HG02759 (cell line): Measurements from ENCODE around the gene PDILT.

Source experiments
- ATAC-seq: cut with Tn5 transposase; IDR thresholded peaks from one replicate; pipeline ENCODE4 v1.9.1; 2021; ENCODE audit warnings: mild to moderate bottlenecking, moderate library complexity; ENCODE audit not compliant: unreplicated experiment

Gene PDILT

DNA sequence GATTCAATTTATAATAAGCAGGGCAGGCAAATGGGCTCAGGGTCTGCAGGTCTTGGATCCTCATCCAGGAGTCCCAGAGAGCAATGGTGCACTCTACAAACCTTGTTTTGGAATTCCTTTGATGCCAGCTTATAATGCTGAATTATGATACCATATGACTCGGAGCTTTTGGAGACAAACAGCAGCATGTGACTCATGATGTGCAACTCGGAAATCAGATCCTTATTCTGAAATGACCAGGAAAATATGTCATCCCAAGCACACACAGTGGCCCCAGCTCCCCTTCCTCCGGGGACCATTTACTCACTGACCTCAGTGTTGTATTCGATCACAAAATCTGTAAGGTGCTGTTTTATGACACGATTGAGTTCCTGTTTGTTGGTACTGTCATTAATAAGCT lies 31.8 kb downstream of the PDILT start:
- ATAC-seq, result no peak

GRCh38 chr16:20369452-20370054 lies 35.0 kb downstream of the PDILT start:
- ATAC-seq, result no peak

- no peak for ATAC-seq
Measured at GRCh38 chr16:20364051-20364450, 40.5 kb downstream of the PDILT start.

GRCh38 chr16:20363191-20363590 lies 41.3 kb downstream of the PDILT start:
- ATAC-seq, result no peak

DNA sequence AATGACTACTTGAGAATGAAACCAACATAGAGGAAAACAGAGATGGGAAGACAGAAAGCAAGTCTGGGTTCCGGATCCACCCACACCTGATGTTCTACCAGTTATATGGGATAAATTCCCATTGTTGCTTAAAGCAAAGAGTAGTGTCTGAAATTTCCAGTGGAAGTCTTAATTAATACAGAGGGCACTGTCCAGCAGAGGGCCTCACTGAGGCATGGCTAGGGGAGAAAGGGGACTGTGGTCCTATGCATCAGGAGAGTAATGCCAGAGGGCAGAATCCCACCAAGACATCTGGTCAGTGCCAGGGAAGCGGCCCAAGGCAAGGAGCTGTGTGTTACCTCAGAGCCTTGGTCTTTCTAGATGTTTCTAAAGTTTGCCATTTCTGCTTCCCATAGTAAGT lies 44.5 kb downstream of the PDILT start:
- no peak for ATAC-seq

- no peak for ATAC-seq
Measured at GRCh38 chr16:20355114-20355782, 49.3 kb downstream of the PDILT start.

GRCh38 chr16:20353379-20353778 lies 51.2 kb downstream of the PDILT start:
- ATAC-seq, result no peak

- ATAC-seq, result no peak
Measured at GRCh38 chr16:20352615-20353014, 51.9 kb downstream of the PDILT start, which contains the start of gene UMOD. Gene UMOD, minus strand, starts transcription at chr16:20352715. Its CDS starts 1,978 bp downstream, at chr16:20350737.

DNA sequence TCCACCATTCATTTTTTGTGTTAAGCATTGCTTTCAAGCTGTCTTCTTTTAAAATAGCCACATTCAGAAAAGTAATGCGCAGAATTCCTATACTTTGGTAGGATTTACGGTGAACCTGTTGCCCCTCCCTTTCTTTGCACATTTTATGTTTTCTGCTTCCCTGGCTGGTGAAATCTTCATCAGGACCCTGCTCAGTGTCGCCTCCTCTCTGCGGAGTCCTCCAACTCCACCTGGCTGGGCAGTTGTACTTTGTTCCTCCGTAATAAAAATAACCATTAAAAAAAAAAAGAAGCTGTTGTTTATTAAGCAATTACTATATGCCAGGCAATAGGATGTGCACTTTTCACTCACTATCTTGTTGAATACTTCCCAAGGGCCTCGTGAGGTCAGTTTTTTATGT lies 54.9 kb downstream of the PDILT start:
- no peak for ATAC-seq

- no peak for ATAC-seq
Measured at GRCh38 chr16:20348365-20349185, 56.0 kb downstream of the PDILT start.

DNA sequence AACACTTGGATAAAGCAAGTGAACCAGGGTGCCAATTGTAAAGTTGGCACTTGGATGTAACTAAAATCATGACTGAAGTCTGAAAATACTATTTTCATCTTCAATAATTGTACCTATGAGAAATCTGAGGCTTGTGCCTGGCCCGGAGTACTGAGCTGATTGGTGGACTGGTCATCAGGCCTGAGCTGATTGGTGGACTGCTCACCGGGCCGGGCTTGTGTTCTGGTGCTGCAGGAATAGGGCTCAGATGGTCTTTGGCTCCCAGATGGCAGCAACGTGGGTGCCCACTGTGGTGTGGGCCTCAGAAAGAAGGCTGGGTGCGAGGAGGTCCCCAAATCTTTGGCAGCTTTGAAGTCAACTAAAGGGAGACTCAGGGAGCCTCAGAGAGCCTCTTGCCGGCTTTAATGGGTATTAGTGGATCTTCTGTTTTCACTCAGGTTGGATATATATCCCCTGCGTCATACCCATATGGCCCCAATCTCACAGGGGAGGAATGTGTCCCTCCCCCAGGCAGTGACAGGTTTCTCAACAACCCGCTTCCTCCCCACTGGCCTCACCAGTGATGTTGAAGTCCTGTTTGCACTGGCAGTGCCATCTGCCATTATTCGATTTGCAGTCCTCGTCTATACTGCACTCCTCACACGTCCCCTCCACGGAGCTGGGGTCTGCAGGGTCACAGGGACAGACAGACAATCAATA lies 56.7 kb downstream of the PDILT start:
- ATAC-seq, result no peak

- ATAC-seq, result no peak
Measured at GRCh38 chr16:20344611-20345010, 59.9 kb downstream of the PDILT start.

- no peak for ATAC-seq
Measured at GRCh38 chr16:20339744-20340143, 64.8 kb downstream of the PDILT start.

DNA sequence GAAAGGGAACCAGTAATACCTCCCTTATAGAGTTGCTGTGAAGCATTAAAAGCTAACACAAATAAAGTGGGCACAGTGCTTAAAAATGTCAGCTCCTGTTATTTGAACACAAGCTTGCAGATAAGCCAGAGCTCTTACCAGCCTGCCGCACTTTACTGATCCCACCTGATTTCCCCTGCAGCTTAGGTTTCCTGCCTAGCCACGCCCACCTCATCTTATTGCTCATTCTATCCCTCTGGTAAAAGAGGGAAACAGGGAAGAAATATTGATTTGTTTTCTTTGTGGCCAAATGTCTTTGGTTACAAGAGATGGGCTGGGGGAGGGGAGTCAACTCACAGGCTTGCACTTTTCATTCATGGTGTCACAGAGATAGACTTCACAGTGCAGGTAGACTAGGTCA lies 67.6 kb downstream of the PDILT start:
- ATAC-seq, result no peak

DNA sequence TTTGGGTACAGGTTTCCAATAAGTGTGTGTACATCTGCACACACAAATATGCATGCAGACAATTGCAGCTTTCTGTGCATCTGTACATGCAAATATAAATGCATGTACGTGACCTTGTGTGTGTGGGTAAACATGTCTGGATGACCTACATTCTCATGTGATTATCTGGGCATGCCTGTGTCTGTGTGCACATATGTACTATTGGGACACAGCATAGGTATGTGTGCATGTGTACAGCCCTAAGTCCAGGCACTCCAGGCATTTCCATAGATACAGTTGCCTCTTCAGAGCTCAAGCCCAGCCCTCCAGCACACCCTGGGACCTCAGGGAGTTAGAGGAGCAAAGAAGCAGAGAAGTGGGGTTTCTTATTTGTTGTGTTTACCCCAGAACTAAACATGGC lies 70.1 kb downstream of the PDILT start:
- no peak for ATAC-seq

DNA sequence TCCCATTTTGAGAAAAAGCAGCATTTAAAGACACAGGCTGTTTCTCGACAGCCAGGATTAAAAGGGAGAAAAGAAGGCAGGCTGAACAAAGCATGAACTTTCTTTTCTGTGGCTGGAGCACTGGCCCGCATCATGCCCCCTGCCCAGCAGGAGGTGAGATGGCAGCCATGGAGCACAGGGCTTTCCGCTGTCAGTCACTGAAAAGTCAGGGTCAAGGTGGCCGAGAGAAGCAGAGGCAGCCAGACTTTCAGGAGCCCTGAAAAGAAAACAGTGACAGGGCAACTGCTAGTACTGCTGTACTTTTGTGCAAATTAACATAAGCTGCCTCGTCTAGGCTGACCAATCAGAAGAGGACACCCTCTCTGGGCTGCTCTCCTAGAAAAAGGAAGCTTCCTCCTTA lies 71.4 kb downstream of the PDILT start:
- ATAC-seq, result no peak

DNA sequence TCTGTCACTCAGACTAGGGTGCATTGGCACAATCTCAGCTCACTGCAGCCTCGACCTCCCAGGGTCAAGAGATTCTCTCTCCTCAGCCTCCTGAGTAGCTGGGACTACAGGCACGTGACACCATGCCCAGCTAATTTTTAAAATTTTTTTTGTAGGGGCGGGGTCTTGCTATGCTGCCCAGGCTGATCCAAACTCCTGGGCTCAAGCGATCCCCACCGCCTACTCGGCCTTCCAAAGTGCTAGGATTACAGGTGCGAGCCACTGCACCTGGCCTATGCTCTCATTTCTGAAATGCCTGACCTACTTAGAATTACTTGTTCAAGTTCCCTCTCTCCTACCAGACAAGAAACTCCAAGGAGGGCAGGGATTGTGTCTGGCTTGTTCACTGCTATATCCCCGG lies 72.1 kb downstream of the PDILT start:
- ATAC-seq, result no peak

DNA sequence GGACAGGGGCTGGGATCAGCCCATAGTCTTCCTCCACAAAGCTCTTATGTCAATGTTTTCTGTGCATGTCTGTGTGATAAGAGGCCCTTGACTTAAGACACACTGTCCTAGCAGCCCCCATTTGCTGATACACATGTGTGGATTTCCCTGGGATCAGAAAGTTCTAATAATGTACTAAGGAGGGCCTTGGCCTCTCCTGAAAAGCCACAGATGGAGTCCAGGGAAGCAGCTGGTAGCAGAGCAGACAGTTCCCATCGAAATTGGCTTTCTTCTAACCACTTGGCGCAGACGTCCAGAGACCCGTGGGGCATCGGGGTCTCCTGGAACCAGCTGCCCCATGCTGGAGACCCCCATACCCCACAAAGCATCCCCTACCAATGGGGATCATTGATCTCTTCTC lies 72.9 kb downstream of the PDILT start:
- no peak for ATAC-seq

DNA sequence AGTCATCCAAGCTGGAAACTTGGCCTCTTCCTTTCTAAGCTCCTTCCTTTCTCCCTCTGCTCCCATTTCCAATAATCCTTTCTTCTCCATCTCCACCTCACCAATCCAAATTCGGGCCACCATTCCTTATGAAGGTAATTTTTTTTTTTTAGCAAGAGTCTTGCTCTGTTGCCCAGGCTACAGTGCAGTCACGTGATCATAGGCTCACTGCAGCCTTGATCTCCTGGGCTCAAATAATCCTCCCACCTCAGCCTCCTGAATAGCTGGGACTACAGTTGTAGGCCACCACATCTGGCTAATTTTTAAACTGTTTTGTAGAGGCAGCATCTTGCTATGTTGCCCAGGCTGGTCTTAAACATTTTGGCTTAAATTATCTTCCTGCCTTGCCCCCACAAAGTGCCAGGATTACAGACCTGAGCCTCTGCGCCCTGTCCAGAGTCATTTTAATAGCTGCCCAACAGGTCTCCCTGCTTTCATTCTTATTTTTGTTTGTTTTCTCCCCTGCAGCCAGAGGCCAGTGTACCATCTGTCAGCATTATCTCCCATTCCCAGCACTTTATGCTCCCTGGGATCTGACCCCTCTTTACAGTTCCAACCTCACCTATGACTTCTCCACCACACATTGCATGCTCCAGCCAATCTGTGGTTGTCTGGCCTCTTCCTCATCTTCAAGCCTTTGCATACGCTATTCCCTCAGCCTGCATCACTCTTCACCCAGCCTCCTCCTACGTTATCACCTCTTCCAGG lies 75.0 kb downstream of the PDILT start:
- ATAC-seq, result no peak

DNA sequence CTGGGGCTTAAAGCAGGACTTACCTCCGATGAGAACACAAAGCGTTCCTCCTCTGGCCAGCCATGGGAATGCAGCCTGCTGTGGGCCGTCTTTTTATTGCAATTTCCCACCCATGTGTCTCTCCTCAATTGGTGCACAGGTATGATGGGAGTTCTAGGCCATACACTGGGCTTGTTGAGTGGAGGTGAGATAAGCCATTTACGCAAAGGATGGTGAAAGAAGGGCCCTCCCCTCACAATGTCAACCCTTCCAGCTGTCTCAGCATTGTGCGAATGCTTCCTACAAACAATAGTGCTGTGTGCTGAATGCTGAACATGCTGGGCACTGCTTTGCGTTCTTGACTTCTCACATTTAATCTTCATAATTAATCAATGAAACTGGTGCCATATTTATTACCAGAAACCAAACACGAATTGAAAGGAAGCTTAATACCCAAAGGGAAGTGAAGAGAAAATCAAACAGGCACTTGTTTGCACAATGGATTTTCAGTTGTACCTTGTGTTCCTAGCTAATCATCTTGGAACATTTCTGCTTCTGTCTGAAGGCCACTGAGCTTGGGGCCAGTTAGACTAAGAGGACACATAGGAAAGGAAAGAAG lies 77.0 kb downstream of the PDILT start, which contains the start of gene GP2:
Gene GP2 (minus strand): TSS at position 70 of the 598 bp plus-strand sequence. CDS start 1,082 bp downstream, outside the sequence.
- ATAC-seq, result no peak
